ENCODE measurements around the gene DTNB.

The DTNB gene

DNA sequence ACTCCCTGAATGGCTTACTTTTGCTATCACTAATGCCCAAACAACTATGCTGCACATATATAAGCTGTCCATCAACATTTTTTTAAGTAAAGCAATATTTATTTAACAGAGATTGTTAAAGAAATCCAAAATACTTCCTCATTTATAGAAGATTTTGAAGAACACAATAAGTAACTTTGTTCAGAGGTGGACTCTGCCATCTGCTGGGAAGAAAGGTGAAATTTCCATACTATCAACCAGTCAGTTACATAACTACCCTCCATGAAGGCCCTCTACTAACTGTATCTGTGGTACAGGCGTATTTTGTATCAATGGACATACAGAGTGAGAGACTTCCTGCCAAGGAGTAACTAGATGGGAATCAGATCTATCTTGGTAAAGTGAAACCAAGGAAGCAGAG lies 106.0 kb downstream of the DTNB start:
- TF ChIP-seq EZH2phosphoT487 (conservative IDR thresholded peaks at IDR 0.05; ENCODE audit: low read length), result no peak
- TF ChIP-seq, protein P1, sequence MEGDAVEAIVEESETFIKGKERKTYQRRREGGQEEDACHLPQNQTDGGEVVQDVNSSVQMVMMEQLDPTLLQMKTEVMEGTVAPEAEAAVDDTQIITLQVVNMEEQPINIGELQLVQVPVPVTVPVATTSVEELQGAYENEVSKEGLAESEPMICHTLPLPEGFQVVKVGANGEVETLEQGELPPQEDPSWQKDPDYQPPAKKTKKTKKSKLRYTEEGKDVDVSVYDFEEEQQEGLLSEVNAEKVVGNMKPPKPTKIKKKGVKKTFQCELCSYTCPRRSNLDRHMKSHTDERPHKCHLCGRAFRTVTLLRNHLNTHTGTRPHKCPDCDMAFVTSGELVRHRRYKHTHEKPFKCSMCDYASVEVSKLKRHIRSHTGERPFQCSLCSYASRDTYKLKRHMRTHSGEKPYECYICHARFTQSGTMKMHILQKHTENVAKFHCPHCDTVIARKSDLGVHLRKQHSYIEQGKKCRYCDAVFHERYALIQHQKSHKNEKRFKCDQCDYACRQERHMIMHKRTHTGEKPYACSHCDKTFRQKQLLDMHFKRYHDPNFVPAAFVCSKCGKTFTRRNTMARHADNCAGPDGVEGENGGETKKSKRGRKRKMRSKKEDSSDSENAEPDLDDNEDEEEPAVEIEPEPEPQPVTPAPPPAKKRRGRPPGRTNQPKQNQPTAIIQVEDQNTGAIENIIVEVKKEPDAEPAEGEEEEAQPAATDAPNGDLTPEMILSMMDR (IDR thresholded peaks at IDR 0.05; ENCODE audit: insufficient read depth, low read length, poor library complexity, severe bottlenecking), result peak; percentile 52
- H3K4me2 ChIP-seq (ENCODE audit: low read depth, low read length, poor library complexity, severe bottlenecking), result peak overlapping the region; percentile 65
- no peaks in the 10 kb centered on the region for H4K20me1 ChIP-seq (ENCODE audit: low read depth, low read length)
- H3K9me2 ChIP-seq (replicated peaks; ENCODE audit: insufficient read depth, low read length), result no peaks in the 10 kb centered on the region
- H3K9ac ChIP-seq (ENCODE audit: low read length), result peak overlapping the region; percentile 45; the same call in 1 of the 2 replicates
- no peak overlapping the region for H3K4me3 ChIP-seq (ENCODE audit: insufficient read depth, low read length, poor library complexity, severe bottlenecking)
- H2AFZ ChIP-seq (ENCODE audit: low read depth, low read length, severe bottlenecking), result peak overlapping the region; percentile 29
- no peaks in the 10 kb centered on the region for H3K79me2 ChIP-seq (ENCODE audit: insufficient read depth, low read length)
- H3K9me3 ChIP-seq (ENCODE audit: insufficient read depth, low read length), result no peaks in the 10 kb centered on the region; the same call in 1 of the 2 replicates
- H3F3A ChIP-seq (ENCODE audit: insufficient read depth), result peaks cover 43% of the 10 kb centered on the region
- H3K36me3 ChIP-seq (ENCODE audit: low read length), result no peaks in the 10 kb centered on the region; the same call in 1 of the 2 replicates
- peak overlapping the region; percentile 89 for H3K27ac ChIP-seq (ENCODE audit: low read depth, low read length)
- no peaks in the 10 kb centered on the region for H3K27me3 ChIP-seq (ENCODE audit: low read length)

DNA sequence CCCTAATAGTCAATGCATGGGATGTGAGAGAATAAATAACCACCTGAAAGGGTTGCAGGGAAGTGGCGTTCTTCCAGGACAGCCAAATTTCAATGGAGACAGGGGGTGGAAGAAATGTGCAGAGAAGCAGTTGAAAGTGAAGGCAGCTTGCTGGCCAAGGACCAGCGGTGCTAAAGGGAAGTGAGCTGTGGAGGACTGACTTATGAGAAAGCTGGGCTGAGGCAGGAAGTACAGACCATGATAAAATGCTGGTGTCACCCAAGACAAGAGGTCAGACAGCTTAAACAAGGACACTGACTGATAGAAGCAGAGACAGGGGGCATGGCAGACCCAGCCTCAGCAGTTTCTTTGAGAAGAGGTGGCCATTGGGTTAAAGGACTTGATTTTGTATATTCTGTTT lies 106.7 kb downstream of the DTNB start:
- Histone ChIP-seq H3K27ac (ENCODE audit: low read depth, low read length) (peak overlapping the region; percentile 89), H3K9me2 (replicated peaks; ENCODE audit: insufficient read depth, low read length) (no peaks in the 10 kb centered on the region), H3K9me3 (ENCODE audit: insufficient read depth, low read length) (no peaks in the 10 kb centered on the region; the same call in 1 of the 2 replicates), H3K27me3 (ENCODE audit: low read length) (no peaks in the 10 kb centered on the region), H3K36me3 (ENCODE audit: low read length) (no peaks in the 10 kb centered on the region; the same call in 1 of the 2 replicates), H3K79me2 (ENCODE audit: insufficient read depth, low read length) (no peaks in the 10 kb centered on the region), H3K9ac (ENCODE audit: low read length) (peak overlapping the region; percentile 45), H3K4me3 (ENCODE audit: insufficient read depth, low read length, poor library complexity, severe bottlenecking) (peak overlapping the region; percentile 10), H4K20me1 (ENCODE audit: low read depth, low read length) (no peaks in the 10 kb centered on the region), H3K4me2 (ENCODE audit: low read depth, low read length, poor library complexity, severe bottlenecking) (peak overlapping the region; percentile 65), H2AFZ (ENCODE audit: low read depth, low read length, severe bottlenecking) (peak overlapping the region; percentile 29), H3F3A (ENCODE audit: insufficient read depth) (peaks cover 50% of the 10 kb centered on the region)
- TF ChIP-seq EZH2phosphoT487 (conservative IDR thresholded peaks at IDR 0.05; ENCODE audit: low read length), result no peak
- TF ChIP-seq, protein P1 (IDR thresholded peaks at IDR 0.05; ENCODE audit: insufficient read depth, low read length, poor library complexity, severe bottlenecking), result no peak

DNA sequence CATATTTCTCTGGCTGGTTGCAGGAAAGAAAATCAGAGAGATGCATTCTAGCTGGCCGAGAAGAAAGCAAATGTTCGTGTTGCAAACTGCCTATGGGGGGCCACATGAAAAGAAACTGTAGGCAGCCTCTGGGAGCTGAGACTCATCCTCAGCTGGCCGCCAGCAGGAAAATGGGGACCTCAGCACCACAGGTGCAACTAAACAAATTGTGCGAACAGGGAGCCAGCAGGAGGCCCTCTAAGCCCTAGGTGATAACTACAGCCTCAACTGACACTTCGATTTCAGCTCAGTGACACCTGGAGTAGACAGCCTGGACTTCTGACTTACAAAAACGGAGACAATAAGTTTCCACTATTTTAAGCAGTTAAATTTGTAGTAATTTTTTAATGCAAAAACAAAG lies 107.3 kb downstream of the DTNB start:
- H3K9ac ChIP-seq (ENCODE audit: low read length), result peak overlapping the region; percentile 45
- TF ChIP-seq EZH2phosphoT487 (conservative IDR thresholded peaks at IDR 0.05; ENCODE audit: low read length), result no peak
- TF ChIP-seq, protein P1 (IDR thresholded peaks at IDR 0.05; ENCODE audit: insufficient read depth, low read length, poor library complexity, severe bottlenecking), result peak; percentile 32
- no peaks in the 10 kb centered on the region for H3K9me2 ChIP-seq (replicated peaks; ENCODE audit: insufficient read depth, low read length)

More for the DNA sequence above, 107.3 kb downstream of the DTNB start:
- H3F3A ChIP-seq (ENCODE audit: insufficient read depth), result peaks cover 53% of the 10 kb centered on the region
- no peaks in the 10 kb centered on the region for H3K79me2 ChIP-seq (ENCODE audit: insufficient read depth, low read length)
- H4K20me1 ChIP-seq (ENCODE audit: low read depth, low read length), result no peaks in the 10 kb centered on the region
- no peaks in the 10 kb centered on the region; the same call in 1 of the 2 replicates for H3K36me3 ChIP-seq (ENCODE audit: low read length)
- H2AFZ ChIP-seq (ENCODE audit: low read depth, low read length, severe bottlenecking), result peak overlapping the region; percentile 29
- H3K27ac ChIP-seq (ENCODE audit: low read depth, low read length), result peak overlapping the region; percentile 89
- peak overlapping the region; percentile 65 for H3K4me2 ChIP-seq (ENCODE audit: low read depth, low read length, poor library complexity, severe bottlenecking)
- no peaks in the 10 kb centered on the region; the same call in 1 of the 2 replicates for H3K9me3 ChIP-seq (ENCODE audit: insufficient read depth, low read length)
- no peaks in the 10 kb centered on the region for H3K27me3 ChIP-seq (ENCODE audit: low read length)
- H3K4me3 ChIP-seq (ENCODE audit: insufficient read depth, low read length, poor library complexity, severe bottlenecking), result no peak overlapping the region
